Osteoblast (primary cell): ENCODE results near the gene FGFRL1. TPM values are rescaled to one million over a fixed set of nuclear protein-coding genes. Genes with fewer than 3 reads are reported as not detected.
A peak's percentile ranks its signal among the peaks of the same experiment; 100 is the strongest.

Experiments
- DNase-seq: peaks from one replicate; pipeline ENCODE4 v3.0.0; 2011; ENCODE audit warnings: low spot score, mixed read lengths; ENCODE audit not compliant: insufficient read length; ENCODE audit errors: missing footprints
- H2AFZ ChIP-seq: 2 replicates; pipeline ENCODE4 v1.6.0; 2011; ENCODE audit warnings: mild to moderate bottlenecking, low read length
- H3K27ac ChIP-seq: 2 replicates; pipeline ENCODE4 v1.5.1; 2011; ENCODE audit warnings: mild to moderate bottlenecking, low read depth, low read length, moderate library complexity
- H3K27me3 ChIP-seq: 2 replicates; pipeline ENCODE4 v1.6.0; 2012; ENCODE audit warnings: mild to moderate bottlenecking, control low read depth, inconsistent platforms, low read length, moderate library complexity; ENCODE audit not compliant: insufficient read depth
- H3K36me3 ChIP-seq: 2 replicates; pipeline ENCODE4 v1.5.1; 2011; ENCODE audit warnings: mild to moderate bottlenecking, low read length, control low read depth, moderate library complexity; ENCODE audit not compliant: insufficient read depth
- H3K4me1 ChIP-seq: 2 replicates; pipeline ENCODE4 v1.5.1; 2011; ENCODE audit warnings: mild to moderate bottlenecking, low read length, control low read depth, moderate library complexity; ENCODE audit not compliant: insufficient read depth
- H3K4me2 ChIP-seq: 2 replicates; pipeline ENCODE4 v1.6.0; 2011; ENCODE audit warnings: mild to moderate bottlenecking, low read length; ENCODE audit not compliant: insufficient read depth
- H3K4me3 ChIP-seq: fragments of 200-600 bp; sonication (generic); 3 replicates; pipeline ENCODE4 v1.5.1; 2012; ENCODE audit warnings: mild to moderate bottlenecking, low read length, inconsistent platforms; ENCODE audit not compliant: insufficient read depth
- H3K79me2 ChIP-seq: 2 replicates; pipeline ENCODE4 v1.6.0; 2012; ENCODE audit warnings: mild to moderate bottlenecking, low read length, control low read depth, inconsistent platforms; ENCODE audit not compliant: insufficient read depth
- H3K9me3 ChIP-seq: 2 replicates; pipeline ENCODE4 v1.5.1; 2011; ENCODE audit warnings: low read depth, low read length, control low read depth
- H4K20me1 ChIP-seq: 2 replicates; pipeline ENCODE4 v1.6.0; 2012; ENCODE audit warnings: mild to moderate bottlenecking, low read length, control low read depth; ENCODE audit not compliant: insufficient read depth
- total RNA-seq: library from RNA; depleted of rRNA; stranded (reverse); fragments of >200 nt; gene quantifications from 2 replicates; pipeline ENCODE4 v1.2.3, GENCODE V29; 2012
- TF ChIP-seq, protein P1 (sequence below): IDR thresholded peaks from 2 replicates; pipeline ENCODE4 v1.5.1; 2011; ENCODE audit warnings: mild to moderate bottlenecking, low read depth, low read length, moderate library complexity; ENCODE audit errors: extremely low read depth

The FGFRL1 gene
- total RNA-seq, 1 donor = 30.8 TPM

DNA sequence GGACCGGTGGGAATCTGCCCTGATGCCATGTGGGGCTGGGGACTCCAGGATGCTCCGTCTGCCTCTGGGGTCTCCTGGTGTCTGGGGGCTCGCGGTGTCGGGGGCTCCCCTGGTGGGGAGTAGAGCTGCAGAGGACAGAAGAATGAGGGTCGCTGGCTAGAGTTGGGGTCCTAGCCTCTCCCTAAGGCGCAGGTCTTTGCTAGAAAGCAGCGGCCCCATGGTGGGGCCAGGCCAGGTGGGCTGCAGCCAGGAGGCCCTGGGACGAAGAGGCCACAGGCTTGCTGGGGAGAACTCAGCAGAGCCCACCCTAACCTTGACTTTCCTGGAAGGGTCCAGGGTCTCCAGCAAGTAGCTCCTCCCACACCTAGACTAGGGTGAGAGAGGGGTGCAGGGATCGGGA lies 21.4 kb downstream of the FGFRL1 start:
- TF ChIP-seq, protein P1, sequence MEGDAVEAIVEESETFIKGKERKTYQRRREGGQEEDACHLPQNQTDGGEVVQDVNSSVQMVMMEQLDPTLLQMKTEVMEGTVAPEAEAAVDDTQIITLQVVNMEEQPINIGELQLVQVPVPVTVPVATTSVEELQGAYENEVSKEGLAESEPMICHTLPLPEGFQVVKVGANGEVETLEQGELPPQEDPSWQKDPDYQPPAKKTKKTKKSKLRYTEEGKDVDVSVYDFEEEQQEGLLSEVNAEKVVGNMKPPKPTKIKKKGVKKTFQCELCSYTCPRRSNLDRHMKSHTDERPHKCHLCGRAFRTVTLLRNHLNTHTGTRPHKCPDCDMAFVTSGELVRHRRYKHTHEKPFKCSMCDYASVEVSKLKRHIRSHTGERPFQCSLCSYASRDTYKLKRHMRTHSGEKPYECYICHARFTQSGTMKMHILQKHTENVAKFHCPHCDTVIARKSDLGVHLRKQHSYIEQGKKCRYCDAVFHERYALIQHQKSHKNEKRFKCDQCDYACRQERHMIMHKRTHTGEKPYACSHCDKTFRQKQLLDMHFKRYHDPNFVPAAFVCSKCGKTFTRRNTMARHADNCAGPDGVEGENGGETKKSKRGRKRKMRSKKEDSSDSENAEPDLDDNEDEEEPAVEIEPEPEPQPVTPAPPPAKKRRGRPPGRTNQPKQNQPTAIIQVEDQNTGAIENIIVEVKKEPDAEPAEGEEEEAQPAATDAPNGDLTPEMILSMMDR = no peak
- H3K4me1 ChIP-seq = peaks cover 11% of the 10 kb centered on the region

GRCh38 chr4:1033840-1034551 lies 22.6 kb downstream of the FGFRL1 start:
- no peaks in the 10 kb centered on the region for H4K20me1 ChIP-seq
- H2AFZ ChIP-seq = peak overlapping the region; percentile 78
- peak overlapping the region; percentile 71 for H3K4me2 ChIP-seq
- peaks cover 11% of the 10 kb centered on the region for H3K4me1 ChIP-seq
- peak; percentile 99 for DNase-seq
- peak overlapping the region; percentile 58 for H3K4me3 ChIP-seq
- no peaks in the 10 kb centered on the region for H3K27me3 ChIP-seq
- TF ChIP-seq, protein P1 = no peak
- no peaks in the 10 kb centered on the region for H3K9me3 ChIP-seq
- no peaks in the 10 kb centered on the region for H3K36me3 ChIP-seq
- H3K27ac ChIP-seq = peak overlapping the region; percentile 51
- no peaks in the 10 kb centered on the region for H3K79me2 ChIP-seq

More for the DNA sequence above, 21.4 kb downstream of the FGFRL1 start:
- no peaks in the 10 kb centered on the region for H3K27me3 ChIP-seq
- H3K27ac ChIP-seq = no peak overlapping the region
- H3K9me3 ChIP-seq = no peaks in the 10 kb centered on the region
- no peak overlapping the region for H3K4me2 ChIP-seq
- H3K4me3 ChIP-seq = no peak overlapping the region
- no peaks in the 10 kb centered on the region for H3K79me2 ChIP-seq
- H2AFZ ChIP-seq = no peak overlapping the region
- H3K36me3 ChIP-seq = no peaks in the 10 kb centered on the region
- no peak for DNase-seq
- no peaks in the 10 kb centered on the region for H4K20me1 ChIP-seq

DNA sequence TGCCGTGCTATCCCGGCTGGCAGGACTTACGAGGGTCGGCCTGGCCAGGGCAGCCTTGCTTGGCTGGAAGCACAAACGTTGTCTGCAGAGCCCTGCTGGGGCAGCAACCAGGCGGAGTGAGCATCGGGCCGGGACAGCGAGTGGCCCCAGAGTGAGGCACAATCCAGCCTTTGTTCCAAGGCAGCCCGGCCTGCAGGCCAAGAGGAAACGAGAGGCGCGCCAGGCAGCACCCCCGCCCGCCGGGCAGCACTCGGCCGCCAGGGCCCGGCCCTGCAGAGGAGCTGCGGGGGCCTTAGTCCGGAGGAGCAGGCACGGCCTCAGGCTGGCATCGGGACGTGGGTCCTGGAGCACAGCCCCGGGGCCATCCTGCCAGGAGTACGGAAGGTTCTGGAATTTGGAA lies 24.1 kb downstream of the FGFRL1 start:
- TF ChIP-seq, protein P1 = no peak
- Histone ChIP-seq H4K20me1 (no peaks in the 10 kb centered on the region), H3K79me2 (no peaks in the 10 kb centered on the region), H3K4me3 (no peak overlapping the region), H3K9me3 (no peaks in the 10 kb centered on the region), H3K36me3 (no peaks in the 10 kb centered on the region), H2AFZ (no peak overlapping the region), H3K27me3 (no peaks in the 10 kb centered on the region), H3K4me2 (no peak overlapping the region), H3K27ac (no peak overlapping the region), H3K4me1 (peaks cover 21% of the 10 kb centered on the region)
- no peak for DNase-seq

DNA sequence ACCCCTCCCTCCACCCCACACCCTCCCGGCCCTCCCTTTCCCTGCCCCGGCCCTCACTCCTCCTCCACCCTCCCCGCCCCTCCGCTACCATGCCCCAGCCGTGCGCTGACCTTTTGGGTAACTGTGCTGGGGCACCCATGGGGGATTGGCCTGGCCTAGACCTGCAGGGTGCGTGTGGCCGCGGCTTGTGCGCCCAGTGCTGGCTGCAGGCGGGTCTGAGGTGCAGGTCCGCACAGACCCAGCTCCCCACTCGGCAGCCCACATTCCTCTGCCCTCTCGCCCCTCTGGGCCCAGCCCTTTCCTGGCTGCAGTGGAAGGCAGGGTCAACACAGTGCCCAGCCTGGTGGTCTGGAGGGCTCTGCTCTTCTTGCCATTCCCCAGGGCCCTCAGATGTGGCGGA lies 24.7 kb downstream of the FGFRL1 start:
- Histone ChIP-seq H3K27ac (no peak overlapping the region), H3K9me3 (no peaks in the 10 kb centered on the region), H3K4me1 (peaks cover 22% of the 10 kb centered on the region), H3K27me3 (no peaks in the 10 kb centered on the region), H4K20me1 (no peaks in the 10 kb centered on the region), H3K79me2 (no peaks in the 10 kb centered on the region), H3K4me2 (no peak overlapping the region), H3K36me3 (no peaks in the 10 kb centered on the region), H2AFZ (no peak overlapping the region), H3K4me3 (no peak overlapping the region)
- TF ChIP-seq, protein P1 = no peak
- DNase-seq = no peak
